Type B pancreatic cell (in vitro differentiated cells): Measurements from ENCODE around the gene NMD3. TPM values are rescaled to one million over a fixed set of nuclear protein-coding genes. Genes with fewer than 3 reads are reported as not detected.

ENCODE experiments used
- DNase-seq: peaks from one replicate; pipeline ENCODE4 v3.0.0; 2021; ENCODE audit warnings: mixed read lengths; ENCODE audit not compliant: unreplicated experiment; ENCODE audit errors: extremely low spot score
- H3K27ac Mint-ChIP-seq: 2 replicates; pipeline ENCODE4 v1.8.0; 2021; ENCODE audit warnings: mild to moderate bottlenecking, mixed read lengths
- H3K27me3 Mint-ChIP-seq: 2 replicates; pipeline ENCODE4 v1.8.0; 2021; ENCODE audit warnings: mixed read lengths
- H3K36me3 Mint-ChIP-seq: 2 replicates; pipeline ENCODE4 v1.8.0; 2021; ENCODE audit warnings: mixed read lengths
- H3K4me1 Mint-ChIP-seq: one replicate; pipeline ENCODE4 v1.8.0; 2021; ENCODE audit warnings: mixed read lengths; ENCODE audit not compliant: unreplicated experiment
- H3K4me3 Mint-ChIP-seq: 2 replicates; pipeline ENCODE4 v1.8.0; 2021; ENCODE audit warnings: mild to moderate bottlenecking, mixed read lengths
- H3K9me3 Mint-ChIP-seq: 2 replicates; pipeline ENCODE4 v1.8.0; 2021; ENCODE audit warnings: mixed read lengths
- total RNA-seq: library from RNA; stranded (reverse); gene quantifications from 2 replicates; pipeline ENCODE4 v1.2.1, GENCODE V29; 2021; ENCODE audit warnings: low replicate concordance
- TF ChIP-seq, protein P1 (sequence below): fragments of 200-600 bp; sonication (generic); conservative IDR thresholded peaks from 2 replicates; pipeline ENCODE4 v1.5.0; 2021; ENCODE audit warnings: antibody characterized with exemption, mild to moderate bottlenecking

Gene NMD3
- total RNA-seq, 1 donor from 2014 or later, result 53.9 TPM

DNA sequence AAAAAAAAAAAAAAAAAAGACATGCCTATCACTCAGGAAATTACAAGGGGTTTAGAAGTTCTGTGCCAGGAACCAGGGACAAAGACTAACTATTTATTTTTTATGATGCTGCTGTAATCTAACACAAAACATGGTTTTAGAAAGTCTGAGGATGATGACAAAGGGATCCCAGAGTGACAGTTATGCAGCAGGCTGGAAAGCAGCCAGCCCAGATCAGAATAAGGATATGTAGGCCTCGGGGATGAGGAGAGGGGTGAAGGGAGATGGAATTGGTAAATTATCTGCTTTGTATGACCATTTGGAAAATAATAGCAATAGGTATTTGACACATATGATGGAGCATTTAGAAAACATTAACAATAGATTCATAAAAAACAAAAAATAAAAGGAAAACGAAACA is 34.1 kb upstream of the NMD3 start:
- no peak for DNase-seq

DNA sequence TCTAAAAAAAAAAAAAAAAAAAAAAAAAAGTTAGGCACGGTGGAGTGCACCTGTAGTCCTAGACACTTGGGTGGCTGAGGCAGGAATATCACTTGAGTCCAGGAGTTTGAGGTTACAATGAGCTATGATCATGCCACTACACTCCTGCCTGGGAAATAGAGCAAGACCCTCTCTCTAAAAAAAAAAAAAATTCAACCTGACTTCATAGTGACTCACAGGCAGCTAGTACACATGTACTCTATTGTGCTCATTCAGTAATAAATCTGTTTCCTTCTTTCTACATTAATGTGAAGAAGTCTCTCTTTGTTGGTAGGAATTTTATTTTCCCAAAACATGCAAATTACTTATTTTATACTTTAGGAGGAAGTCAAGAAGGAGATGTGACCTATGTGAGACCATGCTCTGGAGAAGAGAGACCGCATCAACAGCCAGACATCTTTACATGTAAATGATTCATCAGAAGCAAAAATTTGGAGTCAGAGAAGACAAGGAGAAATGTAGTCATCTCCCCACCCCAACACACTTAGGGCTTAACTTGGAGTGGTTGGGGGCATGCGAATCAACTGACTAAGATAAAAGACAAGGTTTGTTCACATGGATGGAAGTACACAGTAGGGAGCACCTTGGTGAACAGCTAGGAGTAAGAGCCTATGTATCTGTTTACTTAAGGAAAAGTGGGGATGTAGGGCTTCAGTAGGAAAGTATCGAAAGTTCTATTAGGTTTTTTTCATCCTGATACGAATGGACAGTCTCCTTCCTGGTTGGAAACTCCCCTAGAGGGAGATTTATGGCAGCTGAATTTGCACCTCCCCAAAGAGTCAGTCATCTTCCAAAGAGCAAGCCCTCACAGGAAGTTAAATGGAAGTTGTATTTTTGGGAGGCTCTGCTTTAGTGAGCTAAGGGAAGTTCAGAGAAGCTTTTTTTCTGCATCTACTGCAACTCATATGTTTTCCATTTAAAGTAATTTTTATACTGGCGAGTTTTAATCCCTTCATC is 23.0 kb upstream of the NMD3 start:
- DNase-seq, result no peak
- no peak overlapping the region for H3K4me3 Mint-ChIP-seq
- no peak overlapping the region for H3K27ac Mint-ChIP-seq
- peaks cover 4% of the 10 kb centered on the region for H3K27me3 Mint-ChIP-seq
- peaks cover 4% of the 10 kb centered on the region for H3K9me3 Mint-ChIP-seq
- H3K4me1 Mint-ChIP-seq, result no peaks in the 10 kb centered on the region
- peaks cover 3% of the 10 kb centered on the region for H3K36me3 Mint-ChIP-seq
- TF ChIP-seq, protein P1, sequence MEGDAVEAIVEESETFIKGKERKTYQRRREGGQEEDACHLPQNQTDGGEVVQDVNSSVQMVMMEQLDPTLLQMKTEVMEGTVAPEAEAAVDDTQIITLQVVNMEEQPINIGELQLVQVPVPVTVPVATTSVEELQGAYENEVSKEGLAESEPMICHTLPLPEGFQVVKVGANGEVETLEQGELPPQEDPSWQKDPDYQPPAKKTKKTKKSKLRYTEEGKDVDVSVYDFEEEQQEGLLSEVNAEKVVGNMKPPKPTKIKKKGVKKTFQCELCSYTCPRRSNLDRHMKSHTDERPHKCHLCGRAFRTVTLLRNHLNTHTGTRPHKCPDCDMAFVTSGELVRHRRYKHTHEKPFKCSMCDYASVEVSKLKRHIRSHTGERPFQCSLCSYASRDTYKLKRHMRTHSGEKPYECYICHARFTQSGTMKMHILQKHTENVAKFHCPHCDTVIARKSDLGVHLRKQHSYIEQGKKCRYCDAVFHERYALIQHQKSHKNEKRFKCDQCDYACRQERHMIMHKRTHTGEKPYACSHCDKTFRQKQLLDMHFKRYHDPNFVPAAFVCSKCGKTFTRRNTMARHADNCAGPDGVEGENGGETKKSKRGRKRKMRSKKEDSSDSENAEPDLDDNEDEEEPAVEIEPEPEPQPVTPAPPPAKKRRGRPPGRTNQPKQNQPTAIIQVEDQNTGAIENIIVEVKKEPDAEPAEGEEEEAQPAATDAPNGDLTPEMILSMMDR, result no peak

More for the DNA sequence above, 34.1 kb upstream of the NMD3 start:
- Mint-ChIP-seq H3K36me3 (no peaks in the 10 kb centered on the region), H3K27ac (no peak overlapping the region), H3K4me1 (no peaks in the 10 kb centered on the region), H3K27me3 (no peaks in the 10 kb centered on the region), H3K9me3 (no peaks in the 10 kb centered on the region), H3K4me3 (no peak overlapping the region)
- TF ChIP-seq, protein P1, result no peak

DNA sequence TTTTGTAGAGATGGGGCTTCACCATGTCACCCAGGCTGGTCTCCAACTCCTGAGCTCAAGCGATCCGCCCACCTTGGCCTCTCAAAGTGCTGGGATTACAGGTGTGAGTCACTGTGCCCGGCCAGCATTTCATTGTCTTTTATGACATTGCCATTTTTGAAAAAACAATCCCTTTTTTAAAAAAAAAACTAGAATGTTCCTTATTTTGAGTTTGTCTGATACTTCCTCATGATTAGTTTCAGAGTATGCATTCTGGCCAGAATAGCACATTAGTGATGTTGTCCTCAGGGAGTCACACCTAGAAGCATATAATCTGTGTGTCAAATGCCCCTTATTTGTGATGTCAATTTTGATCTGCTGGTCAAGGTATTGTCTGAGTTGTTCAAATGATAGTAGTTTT is 21.2 kb upstream of the NMD3 start:
- Mint-ChIP-seq H3K27me3 (no peaks in the 10 kb centered on the region), H3K4me1 (no peaks in the 10 kb centered on the region), H3K36me3 (peaks cover 3% of the 10 kb centered on the region), H3K4me3 (no peak overlapping the region), H3K9me3 (peaks cover 4% of the 10 kb centered on the region), H3K27ac (no peak overlapping the region)
- no peak for DNase-seq
- TF ChIP-seq, protein P1, result no peak

DNA sequence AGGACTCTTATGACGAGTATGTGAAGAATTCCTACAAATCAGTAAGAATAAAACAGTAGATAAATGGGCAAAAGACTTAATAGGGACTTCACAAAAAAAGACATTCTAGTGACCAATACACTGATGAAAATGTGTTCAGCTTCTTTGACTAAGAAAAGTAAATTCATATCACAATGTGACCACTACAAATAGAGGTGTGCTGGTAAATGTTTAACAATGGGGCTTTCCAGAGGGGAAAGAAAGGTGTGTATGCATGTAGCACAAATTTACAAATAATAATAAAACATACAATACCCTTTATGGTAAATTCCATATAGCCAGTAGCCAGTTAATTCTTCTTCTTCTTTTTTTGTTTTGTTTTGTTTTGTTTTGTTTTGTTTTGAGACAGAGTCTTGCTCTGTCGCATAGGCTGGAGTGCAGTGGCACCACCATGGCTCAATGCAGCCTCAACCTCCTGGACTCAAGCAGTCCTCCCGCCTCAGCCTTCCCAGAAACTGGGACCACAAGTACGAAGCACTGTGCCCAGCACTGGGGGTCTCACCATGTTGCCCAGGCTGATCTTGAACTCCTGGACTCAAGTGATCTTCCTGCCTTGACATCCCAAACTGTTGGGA is 17.5 kb upstream of the NMD3 start:
- no peaks in the 10 kb centered on the region for H3K27me3 Mint-ChIP-seq
- no peaks in the 10 kb centered on the region for H3K36me3 Mint-ChIP-seq

DNA sequence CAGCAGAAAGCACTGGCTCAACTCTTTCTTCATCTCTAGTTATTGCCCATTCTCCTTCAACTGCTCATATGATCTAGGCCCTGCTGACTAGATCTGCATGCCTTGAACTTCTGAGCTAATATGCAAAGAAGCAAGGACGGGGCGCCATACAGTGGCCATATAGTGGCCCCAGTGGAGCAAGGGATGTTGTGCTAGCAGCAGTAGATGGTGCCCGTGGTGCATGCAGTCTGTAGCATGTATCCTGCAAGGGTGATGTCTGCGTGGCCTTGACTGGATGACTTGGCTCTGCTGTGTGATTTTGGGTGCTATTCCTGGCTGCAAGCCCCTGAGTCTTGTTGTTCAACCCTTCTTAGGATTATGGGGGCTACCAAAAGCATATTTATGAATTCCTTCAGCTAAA is 12.2 kb upstream of the NMD3 start:
- no peak for DNase-seq
- TF ChIP-seq, protein P1, result no peak
- Mint-ChIP-seq H3K27me3 (peaks cover 3% of the 10 kb centered on the region), H3K4me1 (peaks cover 7% of the 10 kb centered on the region), H3K4me3 (no peak overlapping the region), H3K27ac (no peak overlapping the region), H3K9me3 (no peaks in the 10 kb centered on the region), H3K36me3 (no peaks in the 10 kb centered on the region)

More for the DNA sequence above, 17.5 kb upstream of the NMD3 start:
- no peak overlapping the region for H3K4me3 Mint-ChIP-seq
- TF ChIP-seq, protein P1, result no peak
- no peak overlapping the region for H3K27ac Mint-ChIP-seq
- H3K9me3 Mint-ChIP-seq, result no peaks in the 10 kb centered on the region
- no peak for DNase-seq
- H3K4me1 Mint-ChIP-seq, result no peaks in the 10 kb centered on the region
